Stimulated activated memory B cell treated with anti-CD40 and anti-IgM and Interleukin-4, amounts not matched to agents 10 μg/mL and 1 μg/mL and 100 μg/mL, for 72 hours (primary cell): ENCODE results near the gene MRPL53.
"Not testable (repeated sequence)": the region's sequence is repeated elsewhere in the genome, so short reads cannot be mapped to it uniquely, and the experiment has no call there.

Experiments
- ATAC-seq: fragments of 150-1000 bp; cut with Tn5 transposase; 2 replicates; pipeline ENCODE4 v1.10.0; 2021
- H3K27ac Mint-ChIP-seq: one replicate; pipeline ENCODE4 v1.8.0; 2022; ENCODE audit warnings: mild to moderate bottlenecking, mixed read lengths
- H3K27me3 Mint-ChIP-seq: one replicate; pipeline ENCODE4 v1.8.0; 2022; ENCODE audit warnings: mixed read lengths
- H3K36me3 Mint-ChIP-seq: one replicate; pipeline ENCODE4 v1.8.0; 2022; ENCODE audit warnings: mixed read lengths
- H3K4me1 Mint-ChIP-seq: one replicate; pipeline ENCODE4 v1.8.0; 2022; ENCODE audit warnings: mixed read lengths
- H3K4me3 Mint-ChIP-seq: one replicate; pipeline ENCODE4 v1.8.0; 2022; ENCODE audit warnings: mild to moderate bottlenecking, moderate library complexity, mixed read lengths
- H3K9me3 Mint-ChIP-seq: one replicate; pipeline ENCODE4 v1.8.0; 2022; ENCODE audit warnings: mixed read lengths

Gene MRPL53

DNA sequence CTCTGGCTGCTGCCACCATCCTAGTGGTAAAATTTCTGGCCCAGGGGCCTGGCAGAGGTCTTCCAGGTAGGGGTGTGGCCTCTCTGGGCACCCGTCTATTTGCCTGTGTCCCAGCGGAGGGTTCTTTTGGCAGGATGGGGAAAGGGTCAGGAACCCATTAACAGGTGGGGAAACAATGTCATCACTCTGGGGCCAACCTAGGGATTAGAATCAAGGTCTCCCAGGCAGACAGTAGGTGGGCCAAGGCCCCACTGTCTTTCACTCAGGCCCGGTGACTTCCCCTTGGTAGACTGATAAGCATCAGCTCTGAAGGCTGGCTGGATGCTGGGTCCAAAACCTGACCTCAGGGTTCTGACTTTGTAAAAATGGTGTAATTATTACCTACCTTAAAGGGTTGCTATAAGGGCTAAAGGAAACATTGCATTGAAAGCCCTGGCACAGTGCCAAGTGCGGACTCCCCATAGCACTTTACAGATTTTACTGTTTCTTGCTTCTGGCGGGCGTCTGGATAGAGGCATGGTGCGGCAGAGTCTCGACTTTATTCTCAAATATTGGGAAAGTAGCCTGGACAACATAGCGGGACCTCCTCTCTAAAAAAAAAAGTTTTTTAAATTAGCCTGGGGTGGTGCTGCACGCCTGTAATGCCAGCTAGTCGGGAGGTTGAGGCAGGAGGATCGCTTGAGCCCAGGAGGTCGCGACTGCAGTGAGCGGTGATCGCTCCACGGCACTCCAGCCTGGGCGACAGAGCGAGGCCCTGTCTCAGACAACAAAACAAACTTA, 24.7 kb upstream of the MRPL53 start:
- Mint-ChIP-seq H3K9me3 (no peaks in the 10 kb centered on the region), H3K4me3 (peak overlapping the region; percentile 74), H3K36me3 (peaks cover 23% of the 10 kb centered on the region), H3K27ac (peak overlapping the region; percentile 2), H3K27me3 (peaks cover 48% of the 10 kb centered on the region), H3K4me1 (peaks cover 37% of the 10 kb centered on the region)
- ATAC-seq: no peak

DNA sequence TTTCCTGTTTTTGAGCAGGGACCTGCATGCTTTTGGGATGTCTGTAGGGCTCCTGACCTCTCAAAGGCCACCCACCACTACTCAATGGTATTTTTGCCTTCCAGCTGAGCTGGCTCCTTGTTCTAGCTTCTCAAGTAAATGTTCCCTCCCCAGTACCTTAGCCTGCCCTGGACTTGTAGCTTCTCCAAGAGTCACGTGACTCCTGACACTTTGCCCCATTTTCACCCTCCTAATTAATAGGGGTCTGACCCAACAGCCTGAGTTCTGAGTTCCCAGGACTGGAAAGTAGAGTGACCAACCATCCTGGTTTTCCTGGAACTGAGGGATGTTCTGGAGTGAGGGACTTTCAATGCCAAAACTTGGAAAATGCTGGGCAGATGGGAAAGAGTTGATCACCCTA, 23.0 kb upstream of the MRPL53 start:
- Mint-ChIP-seq H3K27me3 (peaks cover 32% of the 10 kb centered on the region), H3K4me1 (peaks cover 28% of the 10 kb centered on the region), H3K4me3 (no peak overlapping the region), H3K36me3 (peaks cover 39% of the 10 kb centered on the region), H3K27ac (no peak overlapping the region), H3K9me3 (no peaks in the 10 kb centered on the region)
- ATAC-seq: no peak

DNA sequence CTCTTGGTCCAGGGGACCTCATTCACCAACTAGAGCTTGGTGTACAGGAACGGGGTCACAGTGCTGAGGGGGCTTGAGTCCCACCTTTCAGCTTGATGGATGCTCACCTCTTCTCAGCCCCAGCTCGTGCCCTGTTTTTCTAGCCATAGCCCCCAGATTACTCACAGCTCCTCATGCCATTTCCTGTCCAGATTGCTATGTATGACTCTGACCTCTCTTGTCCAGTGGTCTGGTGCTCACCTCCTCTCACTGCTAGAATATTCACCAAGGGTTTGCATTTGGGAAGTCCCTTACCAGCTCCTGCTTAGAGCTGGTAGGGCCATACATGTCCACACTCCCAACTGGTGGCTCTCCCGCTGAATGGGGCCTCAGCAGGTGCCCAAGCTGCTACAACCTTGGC, 21.1 kb upstream of the MRPL53 start:
- peaks cover 12% of the 10 kb centered on the region for H3K4me1 Mint-ChIP-seq
- no peak for ATAC-seq
- no peak overlapping the region for H3K27ac Mint-ChIP-seq
- no peak overlapping the region for H3K4me3 Mint-ChIP-seq
- peaks cover 53% of the 10 kb centered on the region for H3K36me3 Mint-ChIP-seq
- no peaks in the 10 kb centered on the region for H3K9me3 Mint-ChIP-seq
- peaks cover 13% of the 10 kb centered on the region for H3K27me3 Mint-ChIP-seq

DNA sequence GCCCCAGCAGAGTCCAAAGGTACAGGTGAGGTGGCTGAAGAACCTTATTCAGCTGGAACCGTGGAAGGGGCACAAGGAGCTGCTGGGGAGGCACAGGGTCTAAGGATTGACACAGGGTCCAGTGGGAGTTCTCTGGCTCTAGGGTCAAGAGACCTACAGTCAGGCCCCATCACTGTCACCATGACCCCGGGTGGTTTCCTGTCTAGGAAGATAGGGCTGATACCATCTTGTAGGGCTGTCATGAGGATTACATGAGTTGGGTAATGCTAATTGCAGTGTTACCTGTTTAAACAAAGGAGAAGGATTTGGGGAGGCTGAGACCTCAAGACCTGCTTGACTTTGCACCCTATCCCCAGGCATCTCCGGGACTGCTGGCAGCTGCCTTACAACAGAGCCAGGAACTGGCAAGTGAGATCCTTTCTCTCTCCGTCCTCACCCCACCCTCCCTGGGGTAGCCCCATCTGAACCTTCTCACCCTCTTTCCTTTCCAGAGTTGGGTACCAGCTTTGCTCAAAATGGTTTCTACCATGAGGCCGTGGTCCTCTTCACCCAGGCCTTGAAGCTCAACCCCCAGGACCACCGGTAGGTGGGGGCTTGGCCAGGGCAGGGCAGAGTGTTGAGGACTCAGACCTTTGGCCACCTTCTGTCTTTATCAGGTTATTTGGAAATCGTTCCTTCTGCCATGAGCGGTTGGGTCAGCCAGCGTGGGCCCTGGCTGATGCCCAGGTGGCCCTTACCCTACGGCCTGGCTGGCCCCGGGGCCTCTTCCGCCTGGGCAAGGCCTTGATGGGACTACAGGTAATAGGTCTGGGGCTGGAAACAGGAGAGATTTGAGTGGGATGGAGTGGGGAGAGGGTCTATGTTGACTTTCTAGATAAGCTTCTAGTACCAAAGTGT, 19.4 kb upstream of the MRPL53 start:
- Mint-ChIP-seq H3K4me3 (no peak overlapping the region), H3K27me3 (no peaks in the 10 kb centered on the region), H3K36me3 (peaks cover 55% of the 10 kb centered on the region), H3K9me3 (no peaks in the 10 kb centered on the region), H3K4me1 (no peaks in the 10 kb centered on the region), H3K27ac (no peak overlapping the region)
- ATAC-seq: no peak

DNA sequence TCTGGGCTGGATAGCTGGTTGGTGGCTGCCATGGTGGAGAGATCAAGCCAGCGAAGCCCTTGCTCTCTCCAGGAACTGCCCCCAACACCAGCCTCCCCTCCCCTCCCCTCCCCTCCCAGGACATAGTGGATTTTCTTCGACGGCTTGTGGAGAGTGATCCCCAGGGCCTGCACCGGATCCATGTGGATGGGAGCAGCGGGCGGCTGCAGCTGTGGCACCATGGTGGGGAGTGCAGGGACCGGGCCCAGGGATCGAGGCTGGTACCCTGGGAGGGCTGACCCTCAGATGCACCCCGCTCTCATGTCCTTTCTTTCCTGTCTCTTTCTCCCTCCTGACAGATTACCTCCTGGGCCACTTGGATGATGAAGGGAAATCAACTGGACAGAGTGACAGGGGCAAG, 17.4 kb upstream of the MRPL53 start:
- ATAC-seq: no peak
- no peaks in the 10 kb centered on the region for H3K27me3 Mint-ChIP-seq
- no peaks in the 10 kb centered on the region for H3K9me3 Mint-ChIP-seq
- no peaks in the 10 kb centered on the region for H3K4me1 Mint-ChIP-seq
- H3K27ac Mint-ChIP-seq: no peak overlapping the region
- H3K4me3 Mint-ChIP-seq: no peak overlapping the region
- peaks cover 65% of the 10 kb centered on the region for H3K36me3 Mint-ChIP-seq

DNA sequence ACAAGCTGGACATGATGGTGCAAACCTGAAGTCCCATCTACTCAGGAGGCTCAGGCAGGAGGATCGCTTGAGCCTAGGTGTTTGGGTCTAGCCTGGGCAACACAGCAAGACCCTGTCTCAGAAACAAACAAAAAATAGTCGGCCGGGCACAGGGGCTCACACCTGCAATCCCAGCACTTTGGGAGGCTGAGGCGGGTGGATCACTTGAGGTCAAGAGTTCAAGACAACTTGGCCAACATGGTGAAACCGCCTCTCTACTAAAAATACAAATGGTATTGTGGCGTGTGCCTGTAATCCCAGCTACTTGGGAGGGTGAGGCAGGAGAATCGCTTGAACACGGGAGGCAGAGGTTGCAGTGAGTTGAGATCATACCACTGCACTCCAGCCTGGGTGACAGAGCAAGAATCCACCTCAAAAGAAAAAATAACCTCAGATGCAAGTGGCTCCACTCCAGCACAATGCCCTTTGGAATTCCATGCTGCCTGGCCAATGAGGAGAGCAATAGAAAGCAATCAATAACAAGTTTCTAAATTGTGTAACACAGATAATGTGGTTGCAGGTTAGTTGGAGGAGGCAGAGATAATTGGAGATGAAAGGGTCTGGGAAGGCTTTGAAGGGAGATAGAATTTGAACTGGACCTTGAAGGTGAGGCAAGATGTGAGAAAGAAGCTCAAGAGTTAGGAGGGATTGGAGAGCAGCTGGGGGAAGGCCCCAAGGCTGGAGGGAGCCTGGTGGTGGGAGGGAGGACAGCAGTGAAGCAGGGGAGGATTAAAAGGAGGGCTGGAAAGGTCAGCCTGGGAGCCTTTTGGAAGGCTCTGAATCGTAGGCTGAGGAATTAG, 16.4 kb upstream of the MRPL53 start:
- H3K9me3 Mint-ChIP-seq: no peaks in the 10 kb centered on the region
- H3K27me3 Mint-ChIP-seq: no peaks in the 10 kb centered on the region
- peaks cover under 1% of the 10 kb centered on the region for H3K4me1 Mint-ChIP-seq
- no peak overlapping the region for H3K27ac Mint-ChIP-seq
- no peak for ATAC-seq
- H3K36me3 Mint-ChIP-seq: peaks cover 59% of the 10 kb centered on the region
- no peak overlapping the region for H3K4me3 Mint-ChIP-seq

DNA sequence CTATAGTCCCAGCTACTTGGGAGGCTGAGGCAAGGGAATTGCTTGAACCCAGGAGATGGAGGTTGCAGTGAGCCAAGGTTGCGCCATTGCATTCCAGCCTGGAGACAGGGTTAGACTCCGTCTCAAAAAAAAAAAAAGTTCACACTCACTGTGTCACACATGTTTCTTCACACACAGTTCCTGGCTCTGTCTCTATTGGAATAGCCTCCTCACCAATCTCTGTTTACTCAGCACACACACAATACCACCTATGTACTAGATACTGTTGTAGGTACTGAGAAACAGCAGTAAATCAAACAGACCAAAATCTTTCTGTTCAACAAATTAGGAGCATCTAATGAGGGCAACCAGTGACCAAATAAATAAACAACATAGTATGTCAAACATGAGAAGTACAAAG, 13.7 kb upstream of the MRPL53 start:
- Mint-ChIP-seq H3K4me1 (peaks cover 19% of the 10 kb centered on the region), H3K36me3 (peaks cover 35% of the 10 kb centered on the region), H3K27ac (no peak overlapping the region), H3K4me3 (no peak overlapping the region), H3K27me3 (no peaks in the 10 kb centered on the region), H3K9me3 (no peaks in the 10 kb centered on the region)
- ATAC-seq: no peak

DNA sequence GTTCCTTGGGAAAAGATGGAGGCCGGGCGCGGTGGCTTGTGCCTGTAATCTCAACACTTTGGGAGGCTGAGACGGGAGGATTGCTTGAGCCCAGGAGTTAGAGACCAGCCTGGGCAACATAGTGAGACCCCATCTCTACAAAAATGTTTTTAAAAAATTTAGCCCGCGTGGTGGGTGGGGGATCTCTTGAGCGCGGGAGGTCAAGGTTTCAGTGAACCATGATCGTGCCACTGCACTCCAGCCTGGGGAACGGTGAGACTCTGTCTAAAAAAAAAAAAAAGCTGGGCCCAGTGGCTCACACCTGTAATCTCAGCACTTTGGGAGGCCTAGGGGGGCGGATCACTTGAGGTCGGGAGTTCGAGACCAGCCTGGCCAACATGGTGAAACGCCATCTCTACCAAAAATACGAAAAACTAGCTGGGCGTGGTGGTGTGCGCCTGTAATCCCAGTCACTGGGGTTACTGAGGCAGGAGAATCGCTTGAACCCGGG, 11.2 kb upstream of the MRPL53 start:
- not testable (repeated sequence) for H3K9me3 Mint-ChIP-seq, H3K27me3 Mint-ChIP-seq, ATAC-seq
- Mint-ChIP-seq H3K4me3 (peak overlapping the region; percentile 100), H3K4me1 (peaks cover 35% of the 10 kb centered on the region), H3K27ac (peak overlapping the region; percentile 97), H3K36me3 (peaks cover 32% of the 10 kb centered on the region)

DNA sequence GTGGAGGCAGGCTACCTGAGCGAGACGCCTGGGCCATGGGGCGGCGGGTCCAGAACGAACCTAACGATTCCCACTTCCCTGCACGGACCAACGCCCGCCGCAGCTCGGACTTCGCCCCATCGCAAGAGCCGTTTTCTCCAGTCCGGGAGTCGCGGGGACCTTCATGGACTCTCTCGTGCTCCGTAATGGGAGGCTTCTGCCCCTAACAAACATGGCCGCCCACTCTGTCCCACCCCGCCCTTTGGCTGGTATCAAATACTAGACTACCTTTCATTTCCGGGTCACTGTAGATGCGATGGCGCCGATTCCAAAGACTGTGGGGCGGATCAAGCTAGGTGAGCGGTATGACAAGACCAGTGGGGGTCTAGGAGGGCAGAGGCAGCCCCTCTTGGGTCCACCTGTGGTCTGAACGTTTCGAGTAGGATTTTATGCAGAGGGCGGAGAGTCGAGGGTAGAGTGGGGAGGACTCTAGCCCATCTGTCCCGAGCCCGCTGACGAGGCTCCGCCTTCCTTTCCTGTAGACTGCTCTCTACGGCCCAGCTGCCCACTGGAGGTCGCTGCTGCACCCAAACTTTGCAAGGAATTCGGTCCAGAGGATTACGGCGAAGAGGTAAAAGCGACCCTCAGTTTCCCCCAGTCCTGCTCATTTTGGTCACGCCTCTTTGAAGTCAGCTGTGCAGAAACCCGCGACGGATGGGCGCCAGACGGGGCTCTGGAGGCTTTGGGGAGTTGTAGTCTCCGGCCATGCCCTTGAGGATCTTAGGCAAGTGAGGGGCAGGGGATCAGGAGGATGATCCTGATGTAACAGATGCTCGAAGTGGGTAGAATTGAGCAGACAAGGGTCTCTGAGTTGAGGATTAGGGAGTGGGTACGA, 10.6 kb upstream of the MRPL53 start, which contains the start of the genes CCDC142 and TTC31:
CCDC142 (minus strand) TSS at position 198 of the 874 bp plus-strand sequence; CDS start at position 37, 161 bp downstream.
TTC31 (plus strand) TSS at position 281 of the 874 bp plus-strand sequence; CDS start at position 296, 15 bp downstream.
- H3K27ac Mint-ChIP-seq: peak within 1 kb of the TSS; percentile 97
- peaks cover 35% of the 10 kb centered on the region for H3K4me1 Mint-ChIP-seq
- ATAC-seq: peak; percentile 97
- H3K27me3 Mint-ChIP-seq: no peaks in the 10 kb centered on the region
- H3K4me3 Mint-ChIP-seq: peak within 1 kb of the TSS; percentile 100
- no peaks in the 10 kb centered on the region for H3K9me3 Mint-ChIP-seq
- peaks cover 32% of the 10 kb centered on the region for H3K36me3 Mint-ChIP-seq

DNA sequence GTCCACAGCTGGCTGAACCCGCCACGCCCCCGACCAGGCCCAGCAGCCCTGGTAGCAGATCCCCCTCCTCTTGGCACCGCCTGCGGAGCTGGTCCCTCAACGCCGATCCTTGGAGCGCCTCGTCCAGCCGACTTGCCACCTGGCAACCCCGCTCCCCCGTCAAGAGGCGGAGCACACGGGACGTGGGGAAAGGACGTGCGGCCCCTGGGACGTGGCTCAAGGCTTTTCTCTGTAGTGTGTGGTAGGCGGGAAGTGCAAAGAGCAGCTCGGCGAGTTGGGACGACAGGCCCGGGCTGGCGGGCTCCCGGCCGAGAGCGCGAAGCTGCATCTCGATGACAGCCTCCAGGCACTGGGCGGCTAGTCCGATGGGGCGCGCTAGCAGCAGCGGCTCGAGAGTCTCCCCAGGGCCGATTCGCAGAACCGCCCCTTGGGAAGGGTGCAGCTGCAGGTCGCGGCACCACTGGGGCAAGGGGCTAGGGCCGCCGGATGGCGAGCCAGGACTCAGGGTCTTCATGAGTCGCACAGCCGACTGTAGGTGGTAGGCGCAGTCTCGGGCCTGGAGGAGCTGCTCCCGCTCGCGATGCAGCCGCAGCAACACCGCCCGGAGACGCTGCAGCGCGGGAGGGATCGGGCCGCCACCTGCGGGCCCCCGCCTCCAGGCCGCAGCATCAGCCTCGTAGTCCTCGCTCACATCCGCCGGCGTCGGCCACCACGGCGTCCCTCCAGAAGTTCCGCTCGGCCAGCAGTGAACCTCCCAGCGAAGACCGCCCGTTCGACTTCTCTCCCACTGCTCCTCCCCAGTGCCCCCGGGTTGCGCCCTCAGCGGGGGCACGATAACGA, 9.7 kb upstream of the MRPL53 start:
- H3K27ac Mint-ChIP-seq: peak overlapping the region; percentile 97
- peaks cover 35% of the 10 kb centered on the region for H3K4me1 Mint-ChIP-seq
- no peaks in the 10 kb centered on the region for H3K9me3 Mint-ChIP-seq
- no peaks in the 10 kb centered on the region for H3K27me3 Mint-ChIP-seq
- H3K4me3 Mint-ChIP-seq: peak overlapping the region; percentile 100
- peak; percentile 79 for ATAC-seq
- peaks cover 38% of the 10 kb centered on the region for H3K36me3 Mint-ChIP-seq

DNA sequence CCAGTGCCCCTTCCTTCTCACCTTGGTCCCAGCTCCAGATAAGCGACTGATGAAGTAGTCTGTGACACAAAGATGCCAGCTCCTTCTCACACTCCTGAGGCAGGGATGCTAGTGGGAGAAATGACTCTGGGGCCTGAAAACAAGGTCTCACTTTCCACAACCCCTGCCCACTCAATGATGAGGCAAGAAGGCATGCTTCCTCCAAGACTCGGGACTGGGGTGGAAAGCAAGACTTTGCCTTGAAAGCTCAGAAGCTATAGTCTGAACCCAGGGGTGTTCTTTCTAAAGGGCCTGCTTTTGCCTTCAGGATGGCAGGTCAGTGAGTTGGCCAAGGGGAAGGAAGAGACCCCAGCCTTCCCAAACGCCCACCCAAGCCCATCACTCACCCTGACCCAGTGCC, 9.0 kb upstream of the MRPL53 start:
- Mint-ChIP-seq H3K27ac (peak overlapping the region; percentile 97), H3K27me3 (no peaks in the 10 kb centered on the region), H3K4me3 (peak overlapping the region; percentile 100), H3K4me1 (peaks cover 35% of the 10 kb centered on the region), H3K9me3 (no peaks in the 10 kb centered on the region), H3K36me3 (peaks cover 31% of the 10 kb centered on the region)
- ATAC-seq: no peak

DNA sequence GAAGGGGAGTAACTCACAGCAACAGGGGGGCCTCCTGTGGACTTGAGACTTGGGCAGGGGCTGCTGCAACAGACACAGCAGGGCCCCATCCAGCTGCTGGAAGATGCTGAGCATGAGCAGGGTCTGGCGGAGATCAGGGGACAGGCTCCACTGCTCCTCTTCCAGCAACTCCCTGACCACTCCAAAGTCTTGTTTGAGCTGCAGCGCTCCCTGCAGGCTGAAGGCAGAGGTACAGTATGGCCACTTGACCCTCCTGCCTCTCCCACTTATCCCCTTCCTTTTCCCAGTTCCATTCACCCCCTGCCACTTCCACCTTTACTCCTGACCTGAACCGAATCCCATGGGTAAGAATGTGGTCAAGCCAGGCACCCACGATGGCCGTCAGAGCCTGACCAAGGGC, 2.4 kb upstream of the MRPL53 start:
- Mint-ChIP-seq H3K36me3 (peaks cover 37% of the 10 kb centered on the region), H3K9me3 (no peaks in the 10 kb centered on the region), H3K27me3 (no peaks in the 10 kb centered on the region), H3K4me3 (no peak overlapping the region), H3K4me1 (peaks cover 28% of the 10 kb centered on the region), H3K27ac (no peak overlapping the region)
- no peak for ATAC-seq

DNA sequence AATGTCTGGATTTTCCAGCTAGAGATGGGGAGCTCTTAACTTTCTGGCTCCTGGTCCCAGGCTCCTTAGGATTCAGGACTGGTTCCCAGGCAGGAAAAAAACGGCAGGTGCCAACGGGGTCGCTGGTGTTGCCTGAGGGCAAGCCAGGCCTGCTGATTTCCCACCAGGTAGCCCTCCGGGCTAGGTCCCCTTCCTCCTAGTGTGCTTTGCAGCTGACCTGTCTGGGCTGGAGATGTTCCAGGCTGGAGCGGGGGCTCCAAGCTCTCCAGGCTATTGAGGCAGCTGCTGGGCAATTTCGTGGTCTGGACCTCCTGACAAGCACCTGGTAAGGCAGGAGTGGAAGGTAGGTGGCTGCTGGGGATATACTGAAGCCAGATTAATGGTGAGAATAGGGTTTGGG, 2.0 kb upstream of the MRPL53 start:
- H3K4me1 Mint-ChIP-seq: peaks cover 29% of the 10 kb centered on the region
- no peaks in the 10 kb centered on the region for H3K9me3 Mint-ChIP-seq
- ATAC-seq: no peak
- no peaks in the 10 kb centered on the region for H3K27me3 Mint-ChIP-seq
- H3K4me3 Mint-ChIP-seq: no peak overlapping the region
- H3K27ac Mint-ChIP-seq: no peak overlapping the region
- H3K36me3 Mint-ChIP-seq: peaks cover 38% of the 10 kb centered on the region
